GM12878 (cell line): ENCODE data around the gene MOK. TPM values are rescaled to one million over a fixed set of nuclear protein-coding genes. Genes with fewer than 3 reads are reported as not detected.

Experiments used
- ATAC-seq: fragments of 200-7000 bp; cut with Tn5 transposase; 3 replicates; pipeline ENCODE4 v1.9.1; 2020; ENCODE audit warnings: mild to moderate bottlenecking, moderate library complexity
- BruUV-seq: library from RNA; stranded (reverse); fragments of 400-500 nt; replicated peaks from 2 replicates; lab custom pipeline; 2021; lab: Mats Ljungman, UMichigan
- CTCF ChIA-PET: fragments of 300-600 bp; sonication (Branson Sonifier 250); formaldehyde crosslinking; extraction: SDS; loops from one replicate; lab custom pipeline; 2021; ENCODE audit warnings: inconsistent platforms; lab: Yijun Ruan, JAX
- POLR2A ChIA-PET: fragments of 350-600 bp; formaldehyde crosslinking; extraction: SDS; loops from one replicate; lab custom pipeline; 2021; ENCODE audit warnings: inconsistent platforms; lab: Charles Lee
- RAD21 ChIA-PET: fragments of 300-600 bp; sonication (Branson Sonifier 250); formaldehyde crosslinking; loops from one replicate; lab custom pipeline; 2023; ENCODE audit warnings: antibody characterized with exemption; ENCODE audit not compliant: unreplicated experiment; lab: Charles Lee
- SMC1A ChIA-PET: fragments of 300-600 bp; sonication (Branson Sonifier 250); formaldehyde crosslinking; loops from one replicate; lab custom pipeline; 2023; ENCODE audit not compliant: unreplicated experiment, uncharacterized antibody; lab: Charles Lee
- DNase-seq: peaks from one replicate; pipeline ENCODE4 v3.0.0-alpha.2; 2011; ENCODE audit warnings: low read depth, low spot score
- FAIRE-seq: peaks from 3 replicates; lab custom pipeline; 2011; peaks lifted over from hg19 to GRCh38; lab: Jason Lieb, UNC
- H2AFZ ChIP-seq: 2 replicates; pipeline ENCODE4 v1.6.0; 2011; ENCODE audit warnings: low read depth, low read length, control low read depth; ENCODE audit not compliant: control insufficient read depth
- H3K27ac ChIP-seq: 2 replicates; pipeline ENCODE4 v1.5.1; 2011; ENCODE audit warnings: control low read depth; ENCODE audit not compliant: control insufficient read depth, insufficient read depth
- H3K27me3 ChIP-seq, 2 experiments: replicated peaks in 1 of 2; 2 replicates each; pipeline versions ENCODE4 v1.6.0 to v1.6.1; 2011; ENCODE audit warnings: low read length in 1 of 2; ENCODE audit not compliant: control insufficient read depth in 2 of 2, insufficient read depth in 2 of 2
- H3K36me3 ChIP-seq, 2 experiments: 2 replicates each; pipeline ENCODE4 v1.5.1; 2011; ENCODE audit warnings: low read length in 1 of 2; ENCODE audit not compliant: control insufficient read depth in 2 of 2, insufficient read depth in 2 of 2
- H3K4me1 ChIP-seq: 2 replicates; pipeline ENCODE4 v1.6.1; 2011; ENCODE audit warnings: mild to moderate bottlenecking, low read length, moderate library complexity, mixed read lengths; ENCODE audit not compliant: control insufficient read depth, insufficient read depth
- H3K4me2 ChIP-seq: 2 replicates; pipeline ENCODE4 v1.6.0; 2011; ENCODE audit warnings: control low read depth; ENCODE audit not compliant: control insufficient read depth, insufficient read depth
- H3K4me3 ChIP-seq: fragments of 200-600 bp; sonication (generic); 2 replicates; pipeline ENCODE4 v1.5.1; 2016
- H3K79me2 ChIP-seq: 2 replicates; pipeline ENCODE4 v1.6.0; 2011; ENCODE audit warnings: low read length; ENCODE audit not compliant: control insufficient read depth, insufficient read depth
- H3K9ac ChIP-seq: 2 replicates; pipeline ENCODE4 v1.8.0; 2011; ENCODE audit warnings: low read length, control low read depth, mixed read lengths; ENCODE audit not compliant: control insufficient read depth, insufficient read depth
- H3K9me3 ChIP-seq: replicated peaks from 3 replicates; pipeline ENCODE4 v1.5.1; 2011; ENCODE audit warnings: mild to moderate bottlenecking, low read length; ENCODE audit not compliant: control insufficient read depth, insufficient read depth
- H4K20me1 ChIP-seq: 2 replicates; pipeline ENCODE4 v1.6.0; 2011; ENCODE audit not compliant: control insufficient read depth, insufficient read depth
- CHD2 ChIP-seq: IDR thresholded peaks from 2 replicates; pipeline ENCODE4 v1.6.1; 2011; ENCODE audit warnings: low read depth, low read length, improper control_type of control experiment, borderline replicate concordance
- EED ChIP-seq: sonication (generic); IDR thresholded peaks from 2 replicates; pipeline ENCODE4 v1.6.1; 2016; ENCODE audit warnings: antibody characterized with exemption, low read depth
- ETV6 ChIP-seq, 2 experiments: fragments of 450-650 bp in 1 of 2; IDR thresholded peaks in 1 of 2; conservative IDR thresholded peaks in 1 of 2; 2 replicates each; pipeline ENCODE4 v1.6.1; 2014; ENCODE audit warnings: antibody characterized with exemption in 1 of 2, borderline replicate concordance in 1 of 2, low read depth in 1 of 2, mild to moderate bottlenecking in 1 of 2, moderate library complexity in 1 of 2
- MYB ChIP-seq: fragments of 150-350 bp; IDR thresholded peaks from 2 replicates; pipeline ENCODE4 v1.6.1; 2014; ENCODE audit warnings: mild to moderate bottlenecking, low read depth, low read length, borderline replicate concordance
- NFYB ChIP-seq: IDR thresholded peaks from 2 replicates; pipeline ENCODE4 v1.6.1; 2011; ENCODE audit warnings: low read depth, mild to moderate bottlenecking, low read length, improper control_type of control experiment, moderate library complexity; ENCODE audit not compliant: insufficient read depth
- PAX8 ChIP-seq: fragments of 450-650 bp; IDR thresholded peaks from 2 replicates; pipeline ENCODE4 v1.6.1; 2017; ENCODE audit warnings: mild to moderate bottlenecking, moderate library complexity
- RFX5 ChIP-seq: IDR thresholded peaks from 2 replicates; pipeline ENCODE4 v1.6.1; 2011; ENCODE audit warnings: low read depth, low read length, improper control_type of control experiment
- SIN3A ChIP-seq: IDR thresholded peaks from 2 replicates; pipeline ENCODE4 v1.6.1; 2012; ENCODE audit warnings: low read depth, low read length, improper control_type of control experiment
- SMARCA5 ChIP-seq: fragments of 450-650 bp; IDR thresholded peaks from 2 replicates; pipeline ENCODE4 v1.6.1; 2017; ENCODE audit warnings: mild to moderate bottlenecking
- TARDBP ChIP-seq: IDR thresholded peaks from 2 replicates; pipeline ENCODE4 v1.6.1; 2016; ENCODE audit warnings: borderline replicate concordance
- WGBS: methylation state at CpG from one replicate; pipeline ENCODE4 v1.1.6; 2016; ENCODE audit warnings: low lambda C conversion rate; ENCODE audit not compliant: insufficient replicate concordance, insufficient coverage; ENCODE audit errors: missing lambda C conversion rate; 5-methylcytosine and 5-hydroxymethylcytosine counted together
- in situ Hi-C: fragments of 300-500 bp; cut with MboI; formaldehyde crosslinking; loops from 9 replicates; pipeline ENCODE4 v1.14.3; 2018; ENCODE audit warnings: mixed read lengths
- intact Hi-C: fragments of 100-400 bp; cut with micrococcal nuclease; formaldehyde crosslinking; loops from one replicate; pipeline ENCODE4 v1.14.2; 2022; ENCODE audit not compliant: unreplicated experiment
- polyA plus RNA-seq, 11 experiments: library from polyadenylated mRNA; depleted of rRNA in 4 of 11; unstranded in 6 of 11; stranded (reverse) in 5 of 11; fragments of >200 nt; fragmentation: Nextera tagmentation in 4 of 11; fragmentation: Illumina TruSeq in 1 of 11; extraction: Ambion mirVana in 4 of 11; extraction: Trizol in 1 of 11; gene quantifications; 1 replicate in 1 of 11; 2 replicates in 10 of 11; pipeline versions ENCODE4 v1.2.1 to v1.2.3, GENCODE V29; 2011 to 2016; ENCODE audit warnings: inconsistent platforms in 2 of 11, missing spikeins in 2 of 11, low read depth in 1 of 11
- total RNA-seq, 4 experiments: library from RNA; depleted of rRNA in 3 of 4; stranded (reverse); fragments of >200 nt in 3 of 4; fragmentation: Illumina TruSeq in 1 of 4; extraction: Trizol in 1 of 4; gene quantifications; 2 replicates each; pipeline versions ENCODE4 v1.2.1 to v1.2.3, GENCODE V29; 2013 to 2021
- TF ChIP-seq, protein P1 (sequence below): fragments of 450-650 bp; IDR thresholded peaks from 2 replicates; pipeline ENCODE4 v1.6.1; 2016; ENCODE audit warnings: mild to moderate bottlenecking, moderate library complexity, borderline replicate concordance
- TF ChIP-seq, protein P2 (sequence below): fragments of 450-650 bp; IDR thresholded peaks from 2 replicates; pipeline ENCODE4 v1.6.1; 2017; ENCODE audit warnings: mild to moderate bottlenecking, low read depth, inconsistent platforms; ENCODE audit not compliant: poor library complexity, severe bottlenecking
- TF ChIP-seq, protein P3 (sequence below): fragments of 450-650 bp; IDR thresholded peaks from 2 replicates; pipeline ENCODE4 v1.6.1; 2017; ENCODE audit warnings: mild to moderate bottlenecking
- TF ChIP-seq, protein P4 (sequence below): fragments of 450-650 bp; IDR thresholded peaks from 2 replicates; pipeline ENCODE4 v1.6.1; 2016; ENCODE audit warnings: mild to moderate bottlenecking

Gene MOK
- total and polyA plus RNA-seq, 10 of the 15 experiments (the other 5 are each of a cell fraction or from before 2014, with no cell fraction given): 0.10 to 3.0 (median 1.4) TPM

DNA sequence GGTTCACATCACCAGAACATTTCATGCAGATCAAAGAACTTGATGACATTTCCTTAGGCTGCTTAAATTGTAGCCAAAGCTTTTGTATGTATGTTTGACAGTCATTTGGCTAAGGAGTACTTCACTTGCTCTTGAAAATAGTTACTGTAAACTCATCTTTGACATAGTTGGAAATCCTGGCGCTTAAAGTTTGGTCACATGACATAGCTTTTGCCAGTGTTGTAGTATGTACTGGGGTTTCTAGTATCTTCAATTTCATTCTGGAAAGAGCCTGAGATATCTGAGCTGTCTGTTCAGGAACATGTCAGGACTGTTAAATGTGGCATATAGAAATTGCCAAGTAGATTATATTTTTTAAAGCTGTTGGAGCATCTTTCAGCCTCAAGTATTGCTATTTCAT lies 109.5 kb downstream of the MOK start:
- intact Hi-C loops: no loop called here
- no peak overlapping the region for H3K4me3 ChIP-seq
- no peaks in the 10 kb centered on the region; the same call in 1 of the 2 replicates for H4K20me1 ChIP-seq
- H3K9me3 ChIP-seq: no peaks in the 10 kb centered on the region
- TF ChIP-seq, protein P1, sequence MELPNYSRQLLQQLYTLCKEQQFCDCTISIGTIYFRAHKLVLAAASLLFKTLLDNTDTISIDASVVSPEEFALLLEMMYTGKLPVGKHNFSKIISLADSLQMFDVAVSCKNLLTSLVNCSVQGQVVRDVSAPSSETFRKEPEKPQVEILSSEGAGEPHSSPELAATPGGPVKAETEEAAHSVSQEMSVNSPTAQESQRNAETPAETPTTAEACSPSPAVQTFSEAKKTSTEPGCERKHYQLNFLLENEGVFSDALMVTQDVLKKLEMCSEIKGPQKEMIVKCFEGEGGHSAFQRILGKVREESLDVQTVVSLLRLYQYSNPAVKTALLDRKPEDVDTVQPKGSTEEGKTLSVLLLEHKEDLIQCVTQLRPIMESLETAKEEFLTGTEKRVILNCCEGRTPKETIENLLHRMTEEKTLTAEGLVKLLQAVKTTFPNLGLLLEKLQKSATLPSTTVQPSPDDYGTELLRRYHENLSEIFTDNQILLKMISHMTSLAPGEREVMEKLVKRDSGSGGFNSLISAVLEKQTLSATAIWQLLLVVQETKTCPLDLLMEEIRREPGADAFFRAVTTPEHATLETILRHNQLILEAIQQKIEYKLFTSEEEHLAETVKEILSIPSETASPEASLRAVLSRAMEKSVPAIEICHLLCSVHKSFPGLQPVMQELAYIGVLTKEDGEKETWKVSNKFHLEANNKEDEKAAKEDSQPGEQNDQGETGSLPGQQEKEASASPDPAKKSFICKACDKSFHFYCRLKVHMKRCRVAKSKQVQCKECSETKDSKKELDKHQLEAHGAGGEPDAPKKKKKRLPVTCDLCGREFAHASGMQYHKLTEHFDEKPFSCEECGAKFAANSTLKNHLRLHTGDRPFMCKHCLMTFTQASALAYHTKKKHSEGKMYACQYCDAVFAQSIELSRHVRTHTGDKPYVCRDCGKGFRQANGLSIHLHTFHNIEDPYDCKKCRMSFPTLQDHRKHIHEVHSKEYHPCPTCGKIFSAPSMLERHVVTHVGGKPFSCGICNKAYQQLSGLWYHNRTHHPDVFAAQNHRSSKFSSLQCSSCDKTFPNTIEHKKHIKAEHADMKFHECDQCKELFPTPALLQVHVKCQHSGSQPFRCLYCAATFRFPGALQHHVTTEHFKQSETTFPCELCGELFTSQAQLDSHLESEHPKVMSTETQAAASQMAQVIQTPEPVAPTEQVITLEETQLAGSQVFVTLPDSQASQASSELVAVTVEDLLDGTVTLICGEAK: no peak
- TF ChIP-seq SMARCA5: no peak
- TF ChIP-seq CHD2: no peak
- no peak for TF ChIP-seq EED
- no peak for TF ChIP-seq ETV6 (conservative IDR thresholded peaks at IDR 0.05 in 1 of 2, IDR thresholded peaks at IDR 0.05 in 1 of 2; ENCODE audit: borderline replicate concordance in 1 of 2, low read depth in 1 of 2)
- TF ChIP-seq MYB: no peak
- TF ChIP-seq TARDBP: no peak
- TF ChIP-seq, protein P2, sequence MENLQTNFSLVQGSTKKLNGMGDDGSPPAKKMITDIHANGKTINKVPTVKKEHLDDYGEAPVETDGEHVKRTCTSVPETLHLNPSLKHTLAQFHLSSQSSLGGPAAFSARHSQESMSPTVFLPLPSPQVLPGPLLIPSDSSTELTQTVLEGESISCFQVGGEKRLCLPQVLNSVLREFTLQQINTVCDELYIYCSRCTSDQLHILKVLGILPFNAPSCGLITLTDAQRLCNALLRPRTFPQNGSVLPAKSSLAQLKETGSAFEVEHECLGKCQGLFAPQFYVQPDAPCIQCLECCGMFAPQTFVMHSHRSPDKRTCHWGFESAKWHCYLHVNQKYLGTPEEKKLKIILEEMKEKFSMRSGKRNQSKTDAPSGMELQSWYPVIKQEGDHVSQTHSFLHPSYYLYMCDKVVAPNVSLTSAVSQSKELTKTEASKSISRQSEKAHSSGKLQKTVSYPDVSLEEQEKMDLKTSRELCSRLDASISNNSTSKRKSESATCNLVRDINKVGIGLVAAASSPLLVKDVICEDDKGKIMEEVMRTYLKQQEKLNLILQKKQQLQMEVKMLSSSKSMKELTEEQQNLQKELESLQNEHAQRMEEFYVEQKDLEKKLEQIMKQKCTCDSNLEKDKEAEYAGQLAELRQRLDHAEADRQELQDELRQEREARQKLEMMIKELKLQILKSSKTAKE: no peak
- TF ChIP-seq NFYB: no peak
- TF ChIP-seq SIN3A: no peak
- TF ChIP-seq RFX5: no peak
- TF ChIP-seq, protein P3, sequence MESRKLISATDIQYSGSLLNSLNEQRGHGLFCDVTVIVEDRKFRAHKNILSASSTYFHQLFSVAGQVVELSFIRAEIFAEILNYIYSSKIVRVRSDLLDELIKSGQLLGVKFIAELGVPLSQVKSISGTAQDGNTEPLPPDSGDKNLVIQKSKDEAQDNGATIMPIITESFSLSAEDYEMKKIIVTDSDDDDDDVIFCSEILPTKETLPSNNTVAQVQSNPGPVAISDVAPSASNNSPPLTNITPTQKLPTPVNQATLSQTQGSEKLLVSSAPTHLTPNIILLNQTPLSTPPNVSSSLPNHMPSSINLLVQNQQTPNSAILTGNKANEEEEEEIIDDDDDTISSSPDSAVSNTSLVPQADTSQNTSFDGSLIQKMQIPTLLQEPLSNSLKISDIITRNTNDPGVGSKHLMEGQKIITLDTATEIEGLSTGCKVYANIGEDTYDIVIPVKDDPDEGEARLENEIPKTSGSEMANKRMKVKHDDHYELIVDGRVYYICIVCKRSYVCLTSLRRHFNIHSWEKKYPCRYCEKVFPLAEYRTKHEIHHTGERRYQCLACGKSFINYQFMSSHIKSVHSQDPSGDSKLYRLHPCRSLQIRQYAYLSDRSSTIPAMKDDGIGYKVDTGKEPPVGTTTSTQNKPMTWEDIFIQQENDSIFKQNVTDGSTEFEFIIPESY: no peak
- TF ChIP-seq, protein P4, sequence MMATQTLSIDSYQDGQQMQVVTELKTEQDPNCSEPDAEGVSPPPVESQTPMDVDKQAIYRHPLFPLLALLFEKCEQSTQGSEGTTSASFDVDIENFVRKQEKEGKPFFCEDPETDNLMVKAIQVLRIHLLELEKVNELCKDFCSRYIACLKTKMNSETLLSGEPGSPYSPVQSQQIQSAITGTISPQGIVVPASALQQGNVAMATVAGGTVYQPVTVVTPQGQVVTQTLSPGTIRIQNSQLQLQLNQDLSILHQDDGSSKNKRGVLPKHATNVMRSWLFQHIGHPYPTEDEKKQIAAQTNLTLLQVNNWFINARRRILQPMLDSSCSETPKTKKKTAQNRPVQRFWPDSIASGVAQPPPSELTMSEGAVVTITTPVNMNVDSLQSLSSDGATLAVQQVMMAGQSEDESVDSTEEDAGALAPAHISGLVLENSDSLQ: no peak
- TF ChIP-seq PAX8: no peak
- H3K36me3 ChIP-seq: peaks cover 8 to 17% of the 10 kb centered on the region in 2 experiments
- no peaks in the 10 kb centered on the region for H3K27me3 ChIP-seq
- no peak overlapping the region for H2AFZ ChIP-seq
- H3K9ac ChIP-seq: no peak overlapping the region
- no TSS peak for BruUV-seq
- H3K27ac ChIP-seq: no peak overlapping the region
- H3K79me2 ChIP-seq: peaks cover 10% of the 10 kb centered on the region
- H3K4me2 ChIP-seq: no peak overlapping the region
- FAIRE-seq (peak; percentile 61), DNase-seq (no peak), ATAC-seq (no peak)
- in situ Hi-C loops: no loop called here
- RAD21 ChIA-PET: no interaction called here
- SMC1A ChIA-PET: interaction anchor here (0.7 to 0.9 kb wide), 2 partner anchors 14 to 119 kb away, joined by 3 read pairs; no protein-coding TSS in a partner anchor
- WGBS: 100% methylated on average over 1 of the region's 1 CpG
- CTCF ChIA-PET: interaction anchor here (0.6 kb wide), 1 partner anchor 136 kb away, joined by 4 read pairs; no protein-coding TSS in a partner anchor
- POLR2A ChIA-PET: no interaction called here
- peaks cover 15% of the 10 kb centered on the region for H3K4me1 ChIP-seq
